H1 (cell line): Measurements from ENCODE around the gene TAF1D. TPM values are rescaled to one million over a fixed set of nuclear protein-coding genes. Genes with fewer than 3 reads are reported as not detected.

ENCODE experiments used
- CTCF ChIA-PET: fragments of 300-600 bp; sonication (Branson Sonifier 250); formaldehyde crosslinking; loops from one replicate; lab custom pipeline; 2021; ENCODE audit not compliant: partially characterized antibody; lab: Charles Lee
- POLR2A ChIA-PET: fragments of 300-600 bp; sonication (Branson Sonifier 250); formaldehyde crosslinking; loops from one replicate; lab custom pipeline; 2021; ENCODE audit warnings: inconsistent platforms; ENCODE audit not compliant: partially characterized antibody; lab: Charles Lee
- DNase-seq, 2 experiments: peaks; one replicate each; pipeline versions ENCODE4 v3.0.0 to v3.0.0-alpha.2; 2010 to 2022; ENCODE audit warnings: low spot score in 2 of 2, low read depth in 1 of 2, mixed read lengths in 1 of 2
- FAIRE-seq: peaks from 2 replicates; lab custom pipeline; 2011; peaks lifted over from hg19 to GRCh38; lab: Jason Lieb, UNC
- H2AFZ ChIP-seq: 2 replicates; pipeline ENCODE4 v1.8.1; 2012; ENCODE audit warnings: low read length, inconsistent platforms
- H2AK5ac ChIP-seq: 2 replicates; pipeline ENCODE4 v1.6.1; 2013; ENCODE audit warnings: low read depth, low read length
- H2BK120ac ChIP-seq: replicated peaks from 2 replicates; pipeline ENCODE3; 2013; ENCODE audit warnings: low read depth, low read length, inconsistent platforms
- H2BK12ac ChIP-seq: 2 replicates; pipeline ENCODE4 v1.6.1; 2013; ENCODE audit warnings: low read depth, low read length
- H2BK15ac ChIP-seq: 2 replicates; pipeline ENCODE4 v1.6.1; 2013; ENCODE audit warnings: low read length
- H2BK20ac ChIP-seq: 2 replicates; pipeline ENCODE4 v1.6.1; 2013; ENCODE audit warnings: low read length
- H2BK5ac ChIP-seq: 2 replicates; pipeline ENCODE4 v1.6.1; 2013; ENCODE audit warnings: low read depth, low read length
- H3K14ac ChIP-seq: 2 replicates; pipeline ENCODE4 v1.6.1; 2013; ENCODE audit warnings: inconsistent platforms; ENCODE audit not compliant: insufficient read length
- H3K18ac ChIP-seq: 2 replicates; pipeline ENCODE4 v1.6.1; 2013; ENCODE audit warnings: low read length; ENCODE audit errors: extremely low read depth
- H3K23ac ChIP-seq: 2 replicates; pipeline ENCODE4 v1.6.1; 2013; ENCODE audit warnings: inconsistent platforms; ENCODE audit not compliant: insufficient read length
- H3K23me2 ChIP-seq: 2 replicates; pipeline ENCODE4 v1.6.1; 2013; ENCODE audit warnings: low read depth, low read length
- H3K27ac ChIP-seq: 2 replicates; pipeline ENCODE4 v1.6.1; 2011; ENCODE audit warnings: low read depth, low read length, inconsistent platforms
- H3K27me3 ChIP-seq, 4 experiments: replicated peaks in 1 of 4; 1 replicate in 1 of 4; 2 replicates in 3 of 4; pipeline versions ENCODE4 v1.6.1 to v1.8.1; 2011 to 2013; ENCODE audit warnings: low read length in 3 of 4, mild to moderate bottlenecking in 3 of 4, inconsistent platforms in 2 of 4, mixed read lengths in 2 of 4, moderate library complexity in 1 of 4; ENCODE audit not compliant: control insufficient read depth in 3 of 4, insufficient read depth in 3 of 4; ENCODE audit errors: extremely low read depth in 1 of 4
- H3K36me3 ChIP-seq, 4 experiments: 2 replicates each; pipeline versions ENCODE4 v1.6.1 to v1.8.1; 2011 to 2013; ENCODE audit warnings: mild to moderate bottlenecking in 4 of 4, low read length in 3 of 4, moderate library complexity in 2 of 4, control low read depth in 1 of 4, inconsistent platforms in 1 of 4; ENCODE audit not compliant: insufficient read depth in 4 of 4, control insufficient read depth in 2 of 4
- H3K4ac ChIP-seq: replicated peaks from 2 replicates; pipeline ENCODE3; 2013; ENCODE audit warnings: low read length, low read depth, mixed read lengths, inconsistent platforms; ENCODE audit not compliant: insufficient read length
- H3K4me1 ChIP-seq, 4 experiments: replicated peaks in 1 of 4; 1 replicate in 1 of 4; 2 replicates in 3 of 4; pipeline versions ENCODE4 v1.6.1 to v1.8.1; 2011 to 2013; ENCODE audit warnings: low read length in 3 of 4, inconsistent platforms in 2 of 4, mixed read lengths in 1 of 4; ENCODE audit not compliant: insufficient read depth in 4 of 4, control insufficient read depth in 3 of 4
- H3K4me2 ChIP-seq, 2 experiments: 2 replicates each; pipeline versions ENCODE4 v1.6.1 to v1.8.1; 2011 to 2013; ENCODE audit warnings: low read depth in 2 of 2, low read length in 2 of 2, control low read depth in 1 of 2, inconsistent platforms in 1 of 2, mild to moderate bottlenecking in 1 of 2; ENCODE audit not compliant: insufficient read depth in 1 of 2
- H3K4me3 ChIP-seq, 4 experiments: fragments of 200-600, 300-600 bp in 1 of 4; sonication (generic), shearing (Covaris generic), sonication (Bioruptor Twin) in 1 of 4; 2 replicates each; pipeline versions ENCODE4 v1.5.1 to v1.8.1; 2011 to 2016; ENCODE audit warnings: low read length in 4 of 4, low read depth in 3 of 4, control low read depth in 2 of 4, inconsistent platforms in 2 of 4, mild to moderate bottlenecking in 2 of 4, mixed read lengths in 1 of 4, moderate library complexity in 1 of 4; ENCODE audit not compliant: insufficient read depth in 2 of 4; ENCODE audit errors: extremely low read depth in 1 of 4
- H3K56ac ChIP-seq: replicated peaks from 2 replicates; pipeline ENCODE3; 2013; ENCODE audit warnings: low read depth, mild to moderate bottlenecking, mixed read lengths, low read length, inconsistent platforms; ENCODE audit not compliant: insufficient read length
- H3K79me1 ChIP-seq: 2 replicates; pipeline ENCODE4 v1.6.1; 2013; ENCODE audit warnings: low read depth, low read length, control low read depth
- H3K79me2 ChIP-seq, 2 experiments: 2 replicates each; pipeline versions ENCODE4 v1.6.1 to v1.8.1; 2012 to 2013; ENCODE audit warnings: low read length in 2 of 2, mild to moderate bottlenecking in 2 of 2, inconsistent platforms in 1 of 2; ENCODE audit not compliant: insufficient read depth in 2 of 2, control insufficient read depth in 1 of 2
- H3K9ac ChIP-seq, 4 experiments: replicated peaks in 1 of 4; 1 replicate in 1 of 4; 2 replicates in 3 of 4; pipeline versions ENCODE4 v1.6.1 to v1.8.1; 2011 to 2013; ENCODE audit warnings: low read depth in 3 of 4, low read length in 3 of 4, control low read depth in 2 of 4, mild to moderate bottlenecking in 2 of 4, moderate library complexity in 2 of 4, inconsistent platforms in 1 of 4; ENCODE audit errors: extremely low read depth in 1 of 4
- H3K9me3 ChIP-seq, 2 experiments: 2 replicates each; pipeline versions ENCODE4 v1.6.1 to v1.8.1; 2012 to 2013; ENCODE audit warnings: mild to moderate bottlenecking in 2 of 2, moderate library complexity in 2 of 2, control low read depth in 1 of 2, inconsistent platforms in 1 of 2, low read depth in 1 of 2, low read length in 1 of 2, mixed read lengths in 1 of 2; ENCODE audit not compliant: insufficient read depth in 2 of 2
- H4K20me1 ChIP-seq, 2 experiments: replicated peaks in 1 of 2; 2 replicates each; pipeline versions ENCODE3 to v1.8.1; 2011 to 2013; ENCODE audit warnings: inconsistent platforms in 2 of 2, low read length in 2 of 2, mild to moderate bottlenecking in 1 of 2; ENCODE audit not compliant: insufficient read depth in 2 of 2, control insufficient read depth in 1 of 2
- H4K5ac ChIP-seq: 2 replicates; pipeline ENCODE4 v1.6.1; 2013; ENCODE audit warnings: low read length, low read depth, mixed read lengths, inconsistent platforms; ENCODE audit not compliant: insufficient read length
- H4K8ac ChIP-seq: 2 replicates; pipeline ENCODE4 v1.8.0; 2013; ENCODE audit warnings: mild to moderate bottlenecking, moderate library complexity, low read length, inconsistent platforms; ENCODE audit not compliant: insufficient read depth; ENCODE audit errors: extremely low read depth
- H4K91ac ChIP-seq: replicated peaks from 2 replicates; pipeline ENCODE3; 2013; ENCODE audit warnings: low read length, mixed read lengths, inconsistent platforms; ENCODE audit not compliant: insufficient read length
- ATF3 ChIP-seq: IDR thresholded peaks from 2 replicates; pipeline ENCODE4 v1.6.1; 2011; ENCODE audit warnings: low read depth, mild to moderate bottlenecking, low read length; ENCODE audit not compliant: insufficient read depth
- HDAC6 ChIP-seq: IDR thresholded peaks from one replicate; pipeline ENCODE4 v1.7.1; 2012; ENCODE audit warnings: low read depth, mild to moderate bottlenecking, inconsistent platforms, low read length, moderate library complexity
- RAD21 ChIP-seq, 2 experiments: IDR thresholded peaks in 1 of 2; conservative IDR thresholded peaks in 1 of 2; 2 replicates each; pipeline ENCODE4 v1.6.1; 2011; ENCODE audit warnings: low read depth in 2 of 2, low read length in 2 of 2, improper control_type of control experiment in 1 of 2, inconsistent platforms in 1 of 2, mild to moderate bottlenecking in 1 of 2, moderate library complexity in 1 of 2
- RXRA ChIP-seq: IDR thresholded peaks from 2 replicates; pipeline ENCODE4 v1.6.1; 2011; ENCODE audit warnings: low read depth, mild to moderate bottlenecking, low read length, moderate library complexity; ENCODE audit not compliant: insufficient read depth
- SAP30 ChIP-seq: fragments of 300-600 bp; sonication (generic); IDR thresholded peaks from 2 replicates; pipeline ENCODE4 v1.7.1; 2012; ENCODE audit warnings: low read length, moderate library complexity, mild to moderate bottlenecking, inconsistent platforms; ENCODE audit not compliant: insufficient read depth, insufficient replicate concordance
- YY1 ChIP-seq: IDR thresholded peaks from 2 replicates; pipeline ENCODE4 v1.6.1; 2011; ENCODE audit warnings: low read depth, mild to moderate bottlenecking, low read length
- WGBS, 2 experiments: shearing (Covaris generic) in 1 of 2; methylation state at CpG; one replicate each; pipeline versions ENCODE4 v1.1.6 to v1.1.7; 2013 to 2015; ENCODE audit warnings: low lambda C conversion rate in 2 of 2, mixed read lengths in 2 of 2, inconsistent platforms in 1 of 2, low coverage in 1 of 2, missing lambda C conversion rate in 1 of 2; ENCODE audit not compliant: insufficient replicate concordance in 2 of 2, insufficient coverage in 1 of 2, insufficient read length in 1 of 2; ENCODE audit errors: extremely low coverage in 1 of 2, missing lambda C conversion rate in 1 of 2; 5-methylcytosine and 5-hydroxymethylcytosine counted together
- polyA plus RNA-seq, 7 experiments: library from polyadenylated mRNA; depleted of rRNA in 3 of 7; stranded (reverse) in 5 of 7; unstranded in 2 of 7; fragments of >200 nt in 5 of 7; fragments of 200-250 nt in 2 of 7; gene quantifications; 1 replicate in 5 of 7; 2 replicates in 1 of 7; 4 replicates in 1 of 7; pipeline versions ENCODE4 v1.2.1 to v1.2.3, GENCODE V29; 2011 to 2013; ENCODE audit warnings: missing spikeins in 2 of 7, mixed read lengths in 2 of 7
- total RNA-seq: library from RNA; stranded (reverse); fragmentation: NEBNext Ultra II Directional; extraction: Animal tissue kit (Norgen Biotek cat#: 25700); gene quantifications from 2 replicates; pipeline ENCODE4 v1.2.1, GENCODE V29; 2021
- TF ChIP-seq, protein P1 (sequence below): IDR thresholded peaks from 2 replicates; pipeline ENCODE4 v1.6.1; 2012; ENCODE audit warnings: low read length, inconsistent platforms
- TF ChIP-seq, protein P2 (sequence below), 3 experiments: IDR thresholded peaks; 1 replicate in 2 of 3; 2 replicates in 1 of 3; pipeline versions ENCODE4 v1.5.1 to v1.6.1; 2011; ENCODE audit warnings: low read length in 3 of 3, mild to moderate bottlenecking in 3 of 3, inconsistent platforms in 2 of 3, low read depth in 1 of 3, moderate library complexity in 1 of 3; ENCODE audit not compliant: insufficient read depth in 1 of 3; ENCODE audit errors: control extremely low read depth in 1 of 3

TAF1D gene
- total and polyA plus RNA-seq, 2 of the 8 experiments (the other 6 are each of a cell fraction or from before 2014, with no cell fraction given), result 64.7 to 212 TPM

DNA sequence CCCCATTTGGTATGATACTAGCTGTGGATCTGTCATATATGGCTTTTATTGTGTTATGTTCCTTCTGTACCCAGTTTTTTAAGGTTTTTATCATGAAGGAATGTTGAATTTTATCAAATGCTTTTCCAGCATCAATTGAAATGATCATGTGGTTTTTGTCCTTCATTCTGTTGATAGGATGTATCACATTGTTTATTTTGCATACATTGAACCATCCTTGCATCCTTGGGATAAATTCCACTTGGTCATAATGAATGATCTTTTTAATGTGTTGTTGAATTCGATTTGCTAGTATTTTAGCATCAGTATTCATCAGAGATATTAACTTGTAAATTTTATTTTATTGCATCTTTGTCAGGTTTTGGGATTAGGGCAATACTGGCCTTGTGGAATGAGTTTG lies 31.1 kb downstream of the TAF1D start:
- H3K36me3 ChIP-seq, result peaks cover 2 to 44% (median 16%) of the 10 kb centered on the region in 4 experiments; a peak in 6 of 8 replicates
- H3K4me3 ChIP-seq, result no peak overlapping the region

More for the DNA sequence above, 31.1 kb downstream of the TAF1D start:
- H3K23ac ChIP-seq, result no peak overlapping the region
- H3K4ac ChIP-seq, result no peak overlapping the region
- H4K8ac ChIP-seq, result no peak overlapping the region
- H3K9me3 ChIP-seq, result no peaks in the 10 kb centered on the region
- no peaks in the 10 kb centered on the region for H3K79me1 ChIP-seq
- H2BK12ac ChIP-seq, result no peak overlapping the region
- H3K14ac ChIP-seq, result no peak overlapping the region
- no peak overlapping the region for H3K18ac ChIP-seq
- 92% methylated on average over 1 of the region's 1 CpG; no CpG with 5 or more reads in 1 of the 2 experiments for WGBS, 2 experiments
- no peak overlapping the region for H2BK15ac ChIP-seq
- H4K20me1 ChIP-seq, result no peaks in the 10 kb centered on the region
- ChIA-PET POLR2A (interaction anchor here (0.8 to 1.8 kb wide), 3 partner anchors 19 to 46 kb away, joined by 3 to 6 read pairs (median 5); no protein-coding TSS in a partner anchor), CTCF (interaction anchor here (0.5 kb wide), 1 partner anchor 906 kb away, joined by 3 read pairs; no protein-coding TSS in a partner anchor)
- H3K27me3 ChIP-seq, result no peaks in the 10 kb centered on the region
- H2BK120ac ChIP-seq, result no peak overlapping the region
- H4K5ac ChIP-seq, result no peak overlapping the region
- no peak for DNase-seq
- no peak overlapping the region for H3K56ac ChIP-seq
- H2BK5ac ChIP-seq, result no peak overlapping the region
- H3K27ac ChIP-seq, result no peak overlapping the region
- no peak for FAIRE-seq
- no peak overlapping the region for H2BK20ac ChIP-seq
- H3K4me1 ChIP-seq, result peaks cover 0 to 7% (median 2%) of the 10 kb centered on the region in 4 experiments; a peak in 4 of 7 replicates
- H3K23me2 ChIP-seq, result no peaks in the 10 kb centered on the region
- H3K79me2 ChIP-seq, result no peaks in the 10 kb centered on the region
- H2AK5ac ChIP-seq, result no peak overlapping the region
- no peak overlapping the region for H2AFZ ChIP-seq
- no peak overlapping the region for H4K91ac ChIP-seq
- H3K4me2 ChIP-seq, result no peak overlapping the region
- H3K9ac ChIP-seq, result no peak overlapping the region
- TF ChIP-seq, protein P1, sequence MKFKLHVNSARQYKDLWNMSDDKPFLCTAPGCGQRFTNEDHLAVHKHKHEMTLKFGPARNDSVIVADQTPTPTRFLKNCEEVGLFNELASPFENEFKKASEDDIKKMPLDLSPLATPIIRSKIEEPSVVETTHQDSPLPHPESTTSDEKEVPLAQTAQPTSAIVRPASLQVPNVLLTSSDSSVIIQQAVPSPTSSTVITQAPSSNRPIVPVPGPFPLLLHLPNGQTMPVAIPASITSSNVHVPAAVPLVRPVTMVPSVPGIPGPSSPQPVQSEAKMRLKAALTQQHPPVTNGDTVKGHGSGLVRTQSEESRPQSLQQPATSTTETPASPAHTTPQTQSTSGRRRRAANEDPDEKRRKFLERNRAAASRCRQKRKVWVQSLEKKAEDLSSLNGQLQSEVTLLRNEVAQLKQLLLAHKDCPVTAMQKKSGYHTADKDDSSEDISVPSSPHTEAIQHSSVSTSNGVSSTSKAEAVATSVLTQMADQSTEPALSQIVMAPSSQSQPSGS, result no peak
- TF ChIP-seq, protein P2, sequence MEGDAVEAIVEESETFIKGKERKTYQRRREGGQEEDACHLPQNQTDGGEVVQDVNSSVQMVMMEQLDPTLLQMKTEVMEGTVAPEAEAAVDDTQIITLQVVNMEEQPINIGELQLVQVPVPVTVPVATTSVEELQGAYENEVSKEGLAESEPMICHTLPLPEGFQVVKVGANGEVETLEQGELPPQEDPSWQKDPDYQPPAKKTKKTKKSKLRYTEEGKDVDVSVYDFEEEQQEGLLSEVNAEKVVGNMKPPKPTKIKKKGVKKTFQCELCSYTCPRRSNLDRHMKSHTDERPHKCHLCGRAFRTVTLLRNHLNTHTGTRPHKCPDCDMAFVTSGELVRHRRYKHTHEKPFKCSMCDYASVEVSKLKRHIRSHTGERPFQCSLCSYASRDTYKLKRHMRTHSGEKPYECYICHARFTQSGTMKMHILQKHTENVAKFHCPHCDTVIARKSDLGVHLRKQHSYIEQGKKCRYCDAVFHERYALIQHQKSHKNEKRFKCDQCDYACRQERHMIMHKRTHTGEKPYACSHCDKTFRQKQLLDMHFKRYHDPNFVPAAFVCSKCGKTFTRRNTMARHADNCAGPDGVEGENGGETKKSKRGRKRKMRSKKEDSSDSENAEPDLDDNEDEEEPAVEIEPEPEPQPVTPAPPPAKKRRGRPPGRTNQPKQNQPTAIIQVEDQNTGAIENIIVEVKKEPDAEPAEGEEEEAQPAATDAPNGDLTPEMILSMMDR (IDR thresholded peaks at IDR 0.05; ENCODE audit: control extremely low read depth in 1 of 3, insufficient read depth in 1 of 3, low read depth in 1 of 3, low read length in 3 of 3), result no peak
- TF ChIP-seq SAP30, result no peak
- TF ChIP-seq RXRA, result no peak
- TF ChIP-seq ATF3, result no peak
- no peak for TF ChIP-seq HDAC6
- no peak for TF ChIP-seq YY1
- no peak for TF ChIP-seq RAD21 (IDR thresholded peaks at IDR 0.05 in 1 of 2, conservative IDR thresholded peaks at IDR 0.05 in 1 of 2; ENCODE audit: low read depth in 2 of 2, low read length in 2 of 2)
